ENCODE measurements around the gene PRPF40A. TPM values are rescaled to one million over a fixed set of nuclear protein-coding genes. Genes with fewer than 3 reads are reported as not detected.

PRPF40A gene
- polyA plus RNA-seq, 1 donor (not counting 4 experiments of a cell fraction or from before 2014, with no cell fraction given), result 104 TPM

- Histone ChIP-seq H3K4me3 (ENCODE audit: control insufficient read depth in 2 of 3, extremely low read depth in 1 of 3, insufficient read depth in 2 of 3, low read depth in 1 of 3, low read length in 3 of 3) (no peak overlapping the region), H2AFZ (ENCODE audit: control insufficient read depth, low read length) (no peak overlapping the region), H3K9me3 (ENCODE audit: control insufficient read depth, low read depth, low read length) (no peaks in the 10 kb centered on the region), H3K9me1 (ENCODE audit: control insufficient read depth, extremely low read depth, insufficient read depth, low read length) (no peaks in the 10 kb centered on the region), H3K36me3 (ENCODE audit: control insufficient read depth in 2 of 2, extremely low read depth in 1 of 2, insufficient read depth in 2 of 2, low read length in 2 of 2) (peaks cover 7 to 15% of the 10 kb centered on the region in 2 experiments), H3K27ac (ENCODE audit: control insufficient read depth, insufficient read depth, low read length) (no peak overlapping the region), H3K4me1 (ENCODE audit: control insufficient read depth, extremely low read depth, insufficient read depth, low read length) (no peaks in the 10 kb centered on the region), H4K20me1 (ENCODE audit: control insufficient read depth, extremely low read depth, insufficient read depth, low read length) (no peaks in the 10 kb centered on the region), H3K27me3 (ENCODE audit: control insufficient read depth, extremely low read depth, insufficient read depth, low read length) (no peaks in the 10 kb centered on the region), H3K79me2 (ENCODE audit: control insufficient read depth, insufficient read depth, low read length) (peaks cover 2% of the 10 kb centered on the region), H3K4me2 (ENCODE audit: control insufficient read depth, extremely low read depth, insufficient read depth, low read depth, low read length) (no peak overlapping the region), H3K9ac (ENCODE audit: control insufficient read depth, extremely low read depth, insufficient read depth, low read length) (no peak overlapping the region)
- dilution Hi-C loops (cut with MboI; ENCODE audit: extremely low pct_ligation_motif_present, low sequenced_read_pairs), result no loop called here
- no peak for FAIRE-seq
- DNase-seq (ENCODE audit: low read depth, low spot score), result no peak
- no peak for TF ChIP-seq CTCF (optimal IDR thresholded peaks at IDR 0.05 in 1 of 3, IDR thresholded peaks at IDR 0.05 in 1 of 3, conservative IDR thresholded peaks at IDR 0.05 in 1 of 3; ENCODE audit: extremely low read depth in 1 of 3, insufficient read depth in 2 of 3, low read length in 3 of 3)
- no peak for TF ChIP-seq EZH2 (IDR thresholded peaks at IDR 0.05; ENCODE audit: low read length)
Measured at GRCh38 chr2:152609154-152609553, 108.1 kb downstream of the PRPF40A start.

- TF ChIP-seq CTCF (optimal IDR thresholded peaks at IDR 0.05 in 1 of 3, IDR thresholded peaks at IDR 0.05 in 1 of 3, conservative IDR thresholded peaks at IDR 0.05 in 1 of 3; ENCODE audit: extremely low read depth in 1 of 3, insufficient read depth in 2 of 3, low read length in 3 of 3) (no peak), EZH2 (IDR thresholded peaks at IDR 0.05; ENCODE audit: low read length) (no peak)
- Histone ChIP-seq H3K4me1 (ENCODE audit: control insufficient read depth, extremely low read depth, insufficient read depth, low read length) (no peaks in the 10 kb centered on the region), H2AFZ (ENCODE audit: control insufficient read depth, low read length) (no peak overlapping the region), H3K79me2 (ENCODE audit: control insufficient read depth, insufficient read depth, low read length) (peaks cover 2% of the 10 kb centered on the region), H3K4me3 (ENCODE audit: control insufficient read depth in 2 of 3, extremely low read depth in 1 of 3, insufficient read depth in 2 of 3, low read depth in 1 of 3, low read length in 3 of 3) (no peak overlapping the region), H3K27ac (ENCODE audit: control insufficient read depth, insufficient read depth, low read length) (no peak overlapping the region), H3K9me1 (ENCODE audit: control insufficient read depth, extremely low read depth, insufficient read depth, low read length) (no peaks in the 10 kb centered on the region), H4K20me1 (ENCODE audit: control insufficient read depth, extremely low read depth, insufficient read depth, low read length) (no peaks in the 10 kb centered on the region), H3K36me3 (ENCODE audit: control insufficient read depth in 2 of 2, extremely low read depth in 1 of 2, insufficient read depth in 2 of 2, low read length in 2 of 2) (peaks cover 4 to 15% of the 10 kb centered on the region in 2 experiments), H3K9ac (ENCODE audit: control insufficient read depth, extremely low read depth, insufficient read depth, low read length) (no peak overlapping the region), H3K4me2 (ENCODE audit: control insufficient read depth, extremely low read depth, insufficient read depth, low read depth, low read length) (no peak overlapping the region), H3K9me3 (ENCODE audit: control insufficient read depth, low read depth, low read length) (no peaks in the 10 kb centered on the region), H3K27me3 (ENCODE audit: control insufficient read depth, extremely low read depth, insufficient read depth, low read length) (no peaks in the 10 kb centered on the region)
- DNase-seq (ENCODE audit: low read depth, low spot score) (no peak), FAIRE-seq (no peak)
- dilution Hi-C loops (cut with MboI; ENCODE audit: extremely low pct_ligation_motif_present, low sequenced_read_pairs), result no loop called here
Measured at GRCh38 chr2:152607793-152608300, 109.4 kb downstream of the PRPF40A start.

All from keratinocyte (primary cell).